Measurements from ENCODE around the gene HSPA4.
"Not testable (repeated sequence)": the region's sequence is repeated elsewhere in the genome, so short reads cannot be mapped to it uniquely, and the experiment has no call there.

Gene HSPA4

DNA sequence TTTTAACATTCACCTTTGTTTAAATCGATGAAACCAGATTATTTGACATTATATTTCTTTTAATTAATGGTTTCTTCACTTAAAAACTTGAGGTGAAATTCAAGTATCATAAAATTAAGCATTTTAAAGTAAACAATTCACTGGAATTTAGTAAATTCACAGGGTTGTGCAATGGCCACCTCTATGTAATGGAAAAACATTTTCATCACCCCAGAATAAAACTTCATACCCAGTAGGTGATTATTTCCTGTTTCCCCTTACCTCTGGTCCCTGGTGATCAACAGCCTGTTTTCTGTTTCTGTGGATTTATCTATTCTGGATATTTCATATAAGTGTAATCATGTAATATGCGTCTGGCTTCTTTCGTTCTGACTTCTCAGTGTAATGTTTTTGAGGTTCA, 27.2 kb downstream of the HSPA4 start:
- no peak overlapping the region for H3K4me3 ChIP-seq (ENCODE audit: control insufficient read depth, low read depth, low read length)
- TF ChIP-seq, protein P1, sequence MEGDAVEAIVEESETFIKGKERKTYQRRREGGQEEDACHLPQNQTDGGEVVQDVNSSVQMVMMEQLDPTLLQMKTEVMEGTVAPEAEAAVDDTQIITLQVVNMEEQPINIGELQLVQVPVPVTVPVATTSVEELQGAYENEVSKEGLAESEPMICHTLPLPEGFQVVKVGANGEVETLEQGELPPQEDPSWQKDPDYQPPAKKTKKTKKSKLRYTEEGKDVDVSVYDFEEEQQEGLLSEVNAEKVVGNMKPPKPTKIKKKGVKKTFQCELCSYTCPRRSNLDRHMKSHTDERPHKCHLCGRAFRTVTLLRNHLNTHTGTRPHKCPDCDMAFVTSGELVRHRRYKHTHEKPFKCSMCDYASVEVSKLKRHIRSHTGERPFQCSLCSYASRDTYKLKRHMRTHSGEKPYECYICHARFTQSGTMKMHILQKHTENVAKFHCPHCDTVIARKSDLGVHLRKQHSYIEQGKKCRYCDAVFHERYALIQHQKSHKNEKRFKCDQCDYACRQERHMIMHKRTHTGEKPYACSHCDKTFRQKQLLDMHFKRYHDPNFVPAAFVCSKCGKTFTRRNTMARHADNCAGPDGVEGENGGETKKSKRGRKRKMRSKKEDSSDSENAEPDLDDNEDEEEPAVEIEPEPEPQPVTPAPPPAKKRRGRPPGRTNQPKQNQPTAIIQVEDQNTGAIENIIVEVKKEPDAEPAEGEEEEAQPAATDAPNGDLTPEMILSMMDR (conservative IDR thresholded peaks at IDR 0.05; ENCODE audit: control insufficient read depth, insufficient read depth, low read depth, low read length): no peak
- DNase-seq (ENCODE audit: low read depth): no peak

DNA sequence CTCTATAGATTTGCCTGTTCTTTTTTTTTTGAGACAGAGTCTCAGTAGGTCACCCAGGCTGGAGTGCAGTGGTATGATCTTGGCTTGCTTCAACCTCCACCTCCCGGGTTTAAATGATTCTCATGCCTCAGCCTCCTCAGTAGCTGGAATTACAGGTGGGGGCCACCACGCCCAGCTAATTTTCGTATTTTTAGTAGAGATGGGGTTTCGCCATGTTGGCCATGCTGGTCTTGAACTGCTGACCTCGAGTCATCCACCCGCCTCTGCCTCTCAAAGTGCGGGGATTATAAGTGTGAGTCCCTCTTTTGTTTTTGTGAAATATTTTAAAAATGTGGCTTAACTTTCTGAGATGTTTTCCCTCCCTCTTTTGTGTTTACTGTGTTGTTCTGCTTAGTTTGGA, 29.2 kb downstream of the HSPA4 start:
- DNase-seq (ENCODE audit: low read depth): no peak
- no peak overlapping the region for H3K4me3 ChIP-seq (ENCODE audit: control insufficient read depth, low read depth, low read length)
- TF ChIP-seq, protein P1 (conservative IDR thresholded peaks at IDR 0.05; ENCODE audit: control insufficient read depth, insufficient read depth, low read depth, low read length): no peak

DNA sequence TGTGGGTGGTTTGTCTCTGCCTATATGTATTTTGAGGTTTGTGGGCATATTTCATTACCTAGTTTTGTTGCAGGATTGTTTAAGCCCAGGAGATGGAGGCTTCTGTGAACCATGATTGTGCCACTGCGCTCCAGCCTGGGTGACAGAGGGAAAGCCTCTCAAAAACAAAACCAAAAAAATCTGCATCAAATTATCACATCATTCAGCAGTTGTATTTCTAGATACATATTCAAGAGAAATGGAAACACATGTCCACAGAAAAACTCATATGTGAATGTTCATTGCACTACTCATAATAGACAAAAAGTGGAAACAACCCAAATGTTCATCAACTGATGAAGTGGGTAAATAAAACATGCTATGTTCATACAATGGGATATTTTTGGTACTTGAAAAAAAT, 29.9 kb downstream of the HSPA4 start:
- no peak overlapping the region for H3K4me3 ChIP-seq (ENCODE audit: control insufficient read depth, low read depth, low read length)
- DNase-seq (ENCODE audit: low read depth): no peak
- TF ChIP-seq, protein P1 (conservative IDR thresholded peaks at IDR 0.05; ENCODE audit: control insufficient read depth, insufficient read depth, low read depth, low read length): no peak

DNA sequence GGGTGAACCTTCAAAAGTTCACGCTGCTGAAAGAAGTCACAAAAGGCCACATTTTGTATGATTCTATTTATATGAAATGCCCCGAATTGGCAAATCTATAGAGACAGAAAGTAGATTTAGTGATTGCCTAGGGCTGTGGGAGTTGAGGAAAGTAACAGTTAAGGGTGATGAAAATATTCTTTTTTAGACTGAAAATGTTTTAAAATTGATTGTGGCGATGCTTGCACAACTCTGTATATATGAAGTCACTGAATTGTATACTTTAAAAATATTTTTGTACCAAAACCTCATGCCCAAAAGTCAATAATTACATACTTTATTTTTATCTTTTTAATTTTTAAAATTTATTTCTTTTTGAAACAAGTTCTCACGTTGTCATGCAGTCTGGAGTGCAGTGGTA, 30.3 kb downstream of the HSPA4 start:
- H3K4me3 ChIP-seq (ENCODE audit: control insufficient read depth, low read depth, low read length): no peak overlapping the region
- TF ChIP-seq, protein P1 (conservative IDR thresholded peaks at IDR 0.05; ENCODE audit: control insufficient read depth, insufficient read depth, low read depth, low read length): no peak
- DNase-seq (ENCODE audit: low read depth): no peak

DNA sequence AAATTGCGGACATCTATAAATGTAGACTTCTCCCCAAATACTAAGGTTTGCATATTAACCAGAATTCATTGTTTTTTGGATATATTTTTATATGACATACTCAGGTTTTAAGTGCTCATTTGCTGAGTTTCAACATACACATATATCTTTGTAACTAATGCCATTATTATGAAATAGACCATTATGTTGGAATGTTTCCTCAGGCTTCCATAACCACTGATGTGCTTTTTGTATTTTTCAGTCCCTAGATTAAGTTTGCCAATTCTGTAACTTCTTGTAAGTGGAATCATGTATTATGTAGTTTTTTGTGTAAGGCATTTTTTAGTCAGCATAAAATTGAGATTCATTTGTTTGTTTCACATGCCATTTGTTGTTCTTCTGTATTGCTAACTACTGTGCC, 32.1 kb downstream of the HSPA4 start:
- no peak for DNase-seq (ENCODE audit: low read depth)
- TF ChIP-seq, protein P1 (conservative IDR thresholded peaks at IDR 0.05; ENCODE audit: control insufficient read depth, insufficient read depth, low read depth, low read length): no peak
- H3K4me3 ChIP-seq (ENCODE audit: control insufficient read depth, low read depth, low read length): no peak overlapping the region

DNA sequence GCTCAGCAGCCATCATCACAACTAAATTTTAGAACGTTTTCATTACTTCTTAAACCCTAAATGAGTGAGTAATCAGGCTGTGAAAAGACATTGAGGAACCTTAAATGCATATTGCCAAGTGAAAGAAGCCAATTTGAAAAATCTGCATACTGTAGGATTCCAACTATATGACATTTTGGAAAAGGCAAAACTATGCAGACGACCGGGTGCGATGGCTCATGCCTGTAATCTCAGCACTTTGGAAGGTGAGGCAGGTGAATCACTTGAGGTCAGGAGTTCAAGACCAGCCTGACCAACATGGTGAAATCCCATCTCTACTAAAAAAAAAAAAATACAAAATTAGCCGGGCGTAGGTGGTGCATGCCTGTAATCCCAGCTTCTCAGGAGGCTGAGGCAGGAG, 33.4 kb downstream of the HSPA4 start:
- DNase-seq (ENCODE audit: low read depth): not testable (repeated sequence)

DNA sequence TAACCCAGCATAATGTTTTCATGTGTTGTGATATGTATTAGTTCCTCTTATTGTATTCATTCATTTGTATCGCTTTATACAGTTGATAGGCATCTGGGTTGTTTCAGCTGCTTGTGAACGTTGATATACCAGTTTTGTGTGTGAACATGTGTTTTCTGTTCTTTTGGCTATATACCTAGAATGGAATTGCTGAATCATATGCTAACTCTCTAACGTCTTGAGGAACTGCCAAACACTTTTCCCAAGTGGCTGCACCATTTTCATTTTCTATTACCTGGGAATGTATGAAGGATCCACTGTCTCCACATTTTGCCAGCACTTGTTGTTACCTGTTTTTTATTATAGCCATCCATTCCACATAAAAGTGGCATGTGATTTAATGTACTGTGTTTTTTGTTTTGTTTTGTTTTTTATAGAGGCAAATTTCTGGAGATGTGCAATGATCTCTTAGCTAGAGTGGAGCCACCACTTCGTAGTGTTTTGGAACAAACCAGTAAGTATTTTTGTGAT, 34.6 kb downstream of the HSPA4 start:
- peak; percentile 61 for DNase-seq (ENCODE audit: low read depth)
- TF ChIP-seq, protein P1 (conservative IDR thresholded peaks at IDR 0.05; ENCODE audit: control insufficient read depth, insufficient read depth, low read depth, low read length): no peak
- no peak overlapping the region for H3K4me3 ChIP-seq (ENCODE audit: control insufficient read depth, low read depth, low read length)

More for the DNA sequence above, 33.4 kb downstream of the HSPA4 start:
- not testable (repeated sequence) for H3K4me3 ChIP-seq (ENCODE audit: control insufficient read depth, low read depth, low read length)

Data from fibroblast of mammary gland (primary cell).